HG03135 (cell line): ENCODE results near the gene ZHX3.

ENCODE experiments used
- ATAC-seq: cut with Tn5 transposase; IDR thresholded peaks from one replicate; pipeline ENCODE4 v1.9.1; 2021; ENCODE audit warnings: mild to moderate bottlenecking, moderate library complexity; ENCODE audit not compliant: unreplicated experiment

ZHX3 gene

GRCh38 chr20:41159547-41159946 lies 158.0 kb downstream of the ZHX3 start:
- no peak for ATAC-seq

DNA sequence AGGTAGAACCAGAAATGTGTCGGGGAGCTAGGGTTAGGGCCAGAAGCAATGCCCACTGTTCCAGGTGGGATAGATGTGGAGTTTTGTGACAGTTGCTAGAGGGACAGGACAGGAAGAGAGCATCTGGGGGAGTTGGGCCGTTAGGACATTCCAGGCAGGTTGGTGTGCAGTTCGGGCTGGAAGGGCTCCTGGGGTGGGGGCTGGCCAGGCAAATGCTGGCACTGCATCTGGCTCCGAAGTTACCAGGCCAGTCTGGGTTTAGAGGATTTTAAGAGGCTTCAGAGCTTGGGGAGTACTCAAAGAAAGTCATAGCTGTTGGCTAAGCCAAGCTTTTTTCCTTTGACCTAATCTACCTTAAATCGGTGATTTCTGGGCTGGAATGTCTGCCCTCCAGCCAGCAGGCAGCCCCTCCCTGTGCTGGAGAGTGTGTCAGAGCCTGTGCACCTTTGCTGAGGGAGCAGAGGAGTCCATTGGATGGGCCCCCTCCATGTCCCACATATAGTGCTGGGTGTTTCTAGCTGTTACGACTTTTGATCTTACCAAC lies 159.4 kb downstream of the ZHX3 start:
- ATAC-seq = no peak

- ATAC-seq = no peak
Observed at GRCh38 chr20:41155261-41155660, 162.3 kb downstream of the ZHX3 start.

DNA sequence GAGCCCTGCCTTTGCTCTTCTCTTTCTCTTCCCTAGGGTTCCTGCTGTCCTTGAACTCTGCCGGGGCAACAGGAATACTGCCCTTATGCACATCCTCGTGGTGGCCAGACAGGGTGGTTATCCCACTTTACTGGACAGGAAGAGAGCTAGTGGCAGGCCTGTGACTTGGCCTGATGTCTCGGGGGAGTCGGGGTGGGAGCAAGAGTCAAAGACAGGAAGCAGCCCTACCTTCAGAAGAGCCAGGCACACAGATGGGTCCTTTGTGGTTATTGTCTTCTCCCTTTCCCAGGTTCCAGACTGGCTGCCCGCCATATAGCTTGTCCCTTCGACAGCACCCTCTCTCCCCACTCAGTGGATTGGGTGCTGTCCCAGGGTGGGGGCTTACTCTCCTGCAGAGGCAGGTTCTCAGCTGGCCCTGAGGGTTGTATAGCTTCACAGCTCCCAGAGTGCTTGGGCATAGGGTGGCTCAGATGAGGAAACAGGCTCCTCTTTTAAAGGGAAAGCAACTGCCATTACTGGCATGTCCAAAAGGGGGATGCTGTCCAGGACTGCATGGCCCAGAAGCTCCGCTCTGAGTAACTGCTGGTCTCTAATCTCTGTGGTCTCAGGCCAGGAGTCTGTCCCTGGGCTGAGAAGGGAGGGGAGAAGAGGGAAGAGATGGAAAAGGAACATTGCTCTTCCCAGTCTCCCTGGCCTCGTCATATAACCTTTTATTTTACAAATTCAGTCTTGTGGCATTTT lies 162.9 kb downstream of the ZHX3 start:
- no peak for ATAC-seq

- no peak for ATAC-seq
Observed at GRCh38 chr20:41152108-41152757, 165.3 kb downstream of the ZHX3 start.

- ATAC-seq = no peak
Observed at GRCh38 chr20:41151134-41151869, 166.2 kb downstream of the ZHX3 start.

GRCh38 chr20:41150664-41151063 lies 166.9 kb downstream of the ZHX3 start:
- no peak for ATAC-seq

DNA sequence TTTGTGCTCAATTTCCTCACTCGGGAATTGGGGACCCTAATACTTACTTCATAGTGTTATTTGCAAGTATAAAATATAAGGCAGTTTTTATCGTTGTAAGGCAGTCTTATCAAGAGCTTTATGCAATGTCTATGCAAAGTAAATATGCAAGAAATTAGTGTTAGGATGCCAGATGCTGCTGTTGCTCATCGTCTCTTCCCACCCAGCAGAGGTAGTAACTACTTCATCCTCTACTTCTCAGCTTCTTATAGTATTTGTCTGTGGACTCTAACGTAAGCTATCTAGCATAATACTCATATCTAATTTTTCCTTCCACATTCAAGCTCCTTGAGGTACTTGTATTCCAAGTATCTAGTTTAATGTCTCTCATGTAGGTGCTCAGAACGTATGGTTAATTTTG lies 168.6 kb downstream of the ZHX3 start:
- ATAC-seq = no peak

- no peak for ATAC-seq
Observed at GRCh38 chr20:41147767-41148191, 169.8 kb downstream of the ZHX3 start.

- ATAC-seq = no peak
Observed at GRCh38 chr20:41145821-41146620, 171.5 kb downstream of the ZHX3 start.

DNA sequence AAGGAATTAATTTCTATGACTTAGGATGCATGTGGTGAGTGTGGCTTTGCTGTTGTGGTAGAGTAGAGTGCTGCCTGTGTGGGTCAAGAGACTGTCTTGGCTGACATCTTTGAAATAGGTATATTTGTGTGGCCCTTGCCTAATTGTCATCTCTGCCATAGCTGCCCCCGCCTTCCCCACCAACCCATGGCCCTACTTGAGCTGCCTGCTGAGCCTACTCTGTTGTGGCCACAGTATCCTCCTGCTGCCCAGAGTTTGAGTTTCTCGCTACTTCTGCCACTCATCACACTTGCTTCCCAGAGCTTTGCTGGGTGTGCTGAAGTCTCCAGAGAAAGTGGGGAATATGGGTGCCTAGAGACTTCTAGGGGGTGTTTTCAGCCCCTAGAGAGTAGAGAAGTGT lies 172.2 kb downstream of the ZHX3 start:
- no peak for ATAC-seq

DNA sequence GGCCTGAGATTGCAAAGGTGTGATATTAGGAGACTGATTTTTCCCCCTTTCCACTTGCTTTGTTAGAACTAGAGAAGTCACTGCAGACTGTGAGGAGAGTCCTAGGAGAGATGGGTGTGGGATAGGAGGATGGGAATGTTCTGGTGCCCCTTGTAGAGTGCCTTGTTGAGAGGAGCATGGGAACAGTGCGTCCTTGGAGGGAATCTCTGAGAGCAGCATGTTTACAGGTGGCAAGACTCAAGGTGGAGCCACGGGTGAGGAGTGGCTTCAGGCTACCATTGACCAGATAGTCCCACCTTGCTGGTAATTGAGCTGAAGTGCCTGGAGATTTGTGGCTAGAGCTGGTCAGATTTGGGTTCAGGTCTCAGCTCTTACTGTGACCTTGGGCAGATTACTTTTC lies 174.2 kb downstream of the ZHX3 start:
- no peak for ATAC-seq

GRCh38 chr20:41142919-41143318 lies 174.6 kb downstream of the ZHX3 start:
- no peak for ATAC-seq

DNA sequence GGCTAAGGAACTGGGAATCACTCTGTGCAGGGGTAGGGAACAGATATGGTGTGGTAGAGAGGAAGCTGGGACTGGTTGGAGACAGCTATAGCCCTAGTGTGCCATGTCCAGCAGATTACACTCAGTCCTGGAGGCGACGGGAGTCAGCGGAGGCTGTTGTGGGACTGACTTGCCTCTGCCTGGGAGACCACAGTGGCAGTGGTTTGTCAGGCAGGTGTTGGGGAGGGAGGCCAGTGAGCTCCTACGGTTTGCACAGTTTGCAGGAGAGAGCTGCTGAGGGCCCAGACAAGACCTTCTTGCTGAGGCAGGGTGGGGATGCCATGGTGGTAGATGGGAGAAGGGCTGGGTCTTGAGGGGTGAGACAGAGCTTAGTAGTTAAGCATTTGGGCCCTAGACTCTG lies 175.3 kb downstream of the ZHX3 start:
- ATAC-seq = no peak

GRCh38 chr20:41141153-41141815 lies 176.2 kb downstream of the ZHX3 start:
- no peak for ATAC-seq

GRCh38 chr20:41140226-41141133 lies 177.1 kb downstream of the ZHX3 start:
- no peak for ATAC-seq

GRCh38 chr20:41139227-41140093 lies 178.1 kb downstream of the ZHX3 start:
- no peak for ATAC-seq

DNA sequence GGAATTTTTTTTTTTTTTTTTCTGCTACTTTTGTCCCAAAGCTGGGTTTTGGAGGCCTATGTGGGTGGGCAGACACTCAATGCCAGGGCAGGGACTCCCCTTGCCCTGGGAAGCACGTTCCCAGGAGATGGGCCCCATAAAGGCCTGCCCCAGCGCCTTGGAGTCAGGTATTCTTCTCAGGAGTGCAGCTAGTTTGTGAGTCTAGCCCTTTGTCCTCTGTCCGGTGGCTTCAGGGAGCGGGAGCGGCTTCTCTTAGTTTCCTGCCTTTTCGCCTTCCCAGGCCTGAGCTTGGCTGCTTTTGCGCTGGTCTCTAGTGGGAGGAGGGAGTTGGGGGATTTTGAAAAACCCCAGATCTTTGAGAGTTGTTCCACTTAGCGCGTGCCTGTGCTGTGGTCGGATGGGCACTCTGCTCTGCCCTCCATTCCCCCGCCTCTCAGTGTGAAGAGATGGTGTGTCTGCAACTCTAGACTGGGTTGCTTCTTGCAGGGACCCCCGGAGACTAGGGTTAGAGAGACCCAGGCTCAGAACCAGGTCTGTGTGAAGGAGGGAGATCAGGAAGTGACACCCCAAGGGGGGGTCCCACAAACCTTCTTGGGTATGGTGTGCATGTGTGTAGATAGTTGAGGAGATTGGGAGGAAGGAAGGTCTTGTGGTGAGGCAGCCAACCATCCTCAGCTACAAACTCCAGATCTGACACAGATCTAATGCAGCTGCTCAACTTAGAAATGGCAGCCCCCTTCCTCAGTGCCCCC lies 178.9 kb downstream of the ZHX3 start:
- ATAC-seq = no peak
